H1 (cell line): ENCODE data around the gene RALGDS. TPM values are rescaled to one million over a fixed set of nuclear protein-coding genes. Genes with fewer than 3 reads are reported as not detected.

Experiments used
- CTCF ChIA-PET: fragments of 300-600 bp; sonication (Branson Sonifier 250); formaldehyde crosslinking; loops from one replicate; lab custom pipeline; 2021; ENCODE audit not compliant: partially characterized antibody; lab: Charles Lee
- POLR2A ChIA-PET: fragments of 300-600 bp; sonication (Branson Sonifier 250); formaldehyde crosslinking; loops from one replicate; lab custom pipeline; 2021; ENCODE audit warnings: inconsistent platforms; ENCODE audit not compliant: partially characterized antibody; lab: Charles Lee
- DNase-seq, 2 experiments: peaks; one replicate each; pipeline versions ENCODE4 v3.0.0 to v3.0.0-alpha.2; 2010 to 2022; ENCODE audit warnings: low spot score in 2 of 2, low read depth in 1 of 2, mixed read lengths in 1 of 2
- FAIRE-seq: peaks from 2 replicates; lab custom pipeline; 2011; peaks lifted over from hg19 to GRCh38; lab: Jason Lieb, UNC
- H2AFZ ChIP-seq: 2 replicates; pipeline ENCODE4 v1.8.1; 2012; ENCODE audit warnings: low read length, inconsistent platforms
- H2AK5ac ChIP-seq: 2 replicates; pipeline ENCODE4 v1.6.1; 2013; ENCODE audit warnings: low read depth, low read length
- H2BK120ac ChIP-seq: replicated peaks from 2 replicates; pipeline ENCODE3; 2013; ENCODE audit warnings: low read depth, low read length, inconsistent platforms
- H2BK12ac ChIP-seq: 2 replicates; pipeline ENCODE4 v1.6.1; 2013; ENCODE audit warnings: low read depth, low read length
- H2BK15ac ChIP-seq: 2 replicates; pipeline ENCODE4 v1.6.1; 2013; ENCODE audit warnings: low read length
- H2BK20ac ChIP-seq: 2 replicates; pipeline ENCODE4 v1.6.1; 2013; ENCODE audit warnings: low read length
- H2BK5ac ChIP-seq: 2 replicates; pipeline ENCODE4 v1.6.1; 2013; ENCODE audit warnings: low read depth, low read length
- H3K14ac ChIP-seq: 2 replicates; pipeline ENCODE4 v1.6.1; 2013; ENCODE audit warnings: inconsistent platforms; ENCODE audit not compliant: insufficient read length
- H3K18ac ChIP-seq: 2 replicates; pipeline ENCODE4 v1.6.1; 2013; ENCODE audit warnings: low read length; ENCODE audit errors: extremely low read depth
- H3K23ac ChIP-seq: 2 replicates; pipeline ENCODE4 v1.6.1; 2013; ENCODE audit warnings: inconsistent platforms; ENCODE audit not compliant: insufficient read length
- H3K23me2 ChIP-seq: 2 replicates; pipeline ENCODE4 v1.6.1; 2013; ENCODE audit warnings: low read depth, low read length
- H3K27ac ChIP-seq: 2 replicates; pipeline ENCODE4 v1.6.1; 2011; ENCODE audit warnings: low read depth, low read length, inconsistent platforms
- H3K27me3 ChIP-seq, 4 experiments: replicated peaks in 1 of 4; 1 replicate in 1 of 4; 2 replicates in 3 of 4; pipeline versions ENCODE4 v1.6.1 to v1.8.1; 2011 to 2013; ENCODE audit warnings: low read length in 3 of 4, mild to moderate bottlenecking in 3 of 4, inconsistent platforms in 2 of 4, mixed read lengths in 2 of 4, moderate library complexity in 1 of 4; ENCODE audit not compliant: control insufficient read depth in 3 of 4, insufficient read depth in 3 of 4; ENCODE audit errors: extremely low read depth in 1 of 4
- H3K36me3 ChIP-seq, 4 experiments: 2 replicates each; pipeline versions ENCODE4 v1.6.1 to v1.8.1; 2011 to 2013; ENCODE audit warnings: mild to moderate bottlenecking in 4 of 4, low read length in 3 of 4, moderate library complexity in 2 of 4, control low read depth in 1 of 4, inconsistent platforms in 1 of 4; ENCODE audit not compliant: insufficient read depth in 4 of 4, control insufficient read depth in 2 of 4
- H3K4ac ChIP-seq: replicated peaks from 2 replicates; pipeline ENCODE3; 2013; ENCODE audit warnings: low read length, low read depth, mixed read lengths, inconsistent platforms; ENCODE audit not compliant: insufficient read length
- H3K4me1 ChIP-seq, 4 experiments: replicated peaks in 1 of 4; 1 replicate in 1 of 4; 2 replicates in 3 of 4; pipeline versions ENCODE4 v1.6.1 to v1.8.1; 2011 to 2013; ENCODE audit warnings: low read length in 3 of 4, inconsistent platforms in 2 of 4, mixed read lengths in 1 of 4; ENCODE audit not compliant: insufficient read depth in 4 of 4, control insufficient read depth in 3 of 4
- H3K4me2 ChIP-seq, 2 experiments: 2 replicates each; pipeline versions ENCODE4 v1.6.1 to v1.8.1; 2011 to 2013; ENCODE audit warnings: low read depth in 2 of 2, low read length in 2 of 2, control low read depth in 1 of 2, inconsistent platforms in 1 of 2, mild to moderate bottlenecking in 1 of 2; ENCODE audit not compliant: insufficient read depth in 1 of 2
- H3K4me3 ChIP-seq, 4 experiments: fragments of 200-600, 300-600 bp in 1 of 4; sonication (generic), shearing (Covaris generic), sonication (Bioruptor Twin) in 1 of 4; 2 replicates each; pipeline versions ENCODE4 v1.5.1 to v1.8.1; 2011 to 2016; ENCODE audit warnings: low read length in 4 of 4, low read depth in 3 of 4, control low read depth in 2 of 4, inconsistent platforms in 2 of 4, mild to moderate bottlenecking in 2 of 4, mixed read lengths in 1 of 4, moderate library complexity in 1 of 4; ENCODE audit not compliant: insufficient read depth in 2 of 4; ENCODE audit errors: extremely low read depth in 1 of 4
- H3K56ac ChIP-seq: replicated peaks from 2 replicates; pipeline ENCODE3; 2013; ENCODE audit warnings: low read depth, mild to moderate bottlenecking, mixed read lengths, low read length, inconsistent platforms; ENCODE audit not compliant: insufficient read length
- H3K79me1 ChIP-seq: 2 replicates; pipeline ENCODE4 v1.6.1; 2013; ENCODE audit warnings: low read depth, low read length, control low read depth
- H3K79me2 ChIP-seq, 2 experiments: 2 replicates each; pipeline versions ENCODE4 v1.6.1 to v1.8.1; 2012 to 2013; ENCODE audit warnings: low read length in 2 of 2, mild to moderate bottlenecking in 2 of 2, inconsistent platforms in 1 of 2; ENCODE audit not compliant: insufficient read depth in 2 of 2, control insufficient read depth in 1 of 2
- H3K9ac ChIP-seq, 4 experiments: replicated peaks in 1 of 4; 1 replicate in 1 of 4; 2 replicates in 3 of 4; pipeline versions ENCODE4 v1.6.1 to v1.8.1; 2011 to 2013; ENCODE audit warnings: low read depth in 3 of 4, low read length in 3 of 4, control low read depth in 2 of 4, mild to moderate bottlenecking in 2 of 4, moderate library complexity in 2 of 4, inconsistent platforms in 1 of 4; ENCODE audit errors: extremely low read depth in 1 of 4
- H3K9me3 ChIP-seq, 2 experiments: 2 replicates each; pipeline versions ENCODE4 v1.6.1 to v1.8.1; 2012 to 2013; ENCODE audit warnings: mild to moderate bottlenecking in 2 of 2, moderate library complexity in 2 of 2, control low read depth in 1 of 2, inconsistent platforms in 1 of 2, low read depth in 1 of 2, low read length in 1 of 2, mixed read lengths in 1 of 2; ENCODE audit not compliant: insufficient read depth in 2 of 2
- H4K20me1 ChIP-seq, 2 experiments: replicated peaks in 1 of 2; 2 replicates each; pipeline versions ENCODE3 to v1.8.1; 2011 to 2013; ENCODE audit warnings: inconsistent platforms in 2 of 2, low read length in 2 of 2, mild to moderate bottlenecking in 1 of 2; ENCODE audit not compliant: insufficient read depth in 2 of 2, control insufficient read depth in 1 of 2
- H4K5ac ChIP-seq: 2 replicates; pipeline ENCODE4 v1.6.1; 2013; ENCODE audit warnings: low read length, low read depth, mixed read lengths, inconsistent platforms; ENCODE audit not compliant: insufficient read length
- H4K8ac ChIP-seq: 2 replicates; pipeline ENCODE4 v1.8.0; 2013; ENCODE audit warnings: mild to moderate bottlenecking, moderate library complexity, low read length, inconsistent platforms; ENCODE audit not compliant: insufficient read depth; ENCODE audit errors: extremely low read depth
- H4K91ac ChIP-seq: replicated peaks from 2 replicates; pipeline ENCODE3; 2013; ENCODE audit warnings: low read length, mixed read lengths, inconsistent platforms; ENCODE audit not compliant: insufficient read length
- ASH2L ChIP-seq: fragments of 200-600, 300-600 bp; sonication (generic); IDR thresholded peaks from one replicate; pipeline ENCODE4 v1.7.1; 2017; ENCODE audit warnings: low read length
- CHD2 ChIP-seq: IDR thresholded peaks from 2 replicates; pipeline ENCODE4 v1.6.1; 2012; ENCODE audit warnings: low read length, improper control_type of control experiment
- CREB1 ChIP-seq: IDR thresholded peaks from 2 replicates; pipeline ENCODE4 v1.6.1; 2012; ENCODE audit warnings: inconsistent platforms
- JUND ChIP-seq: IDR thresholded peaks from 2 replicates; pipeline ENCODE4 v1.6.1; 2011; ENCODE audit warnings: mild to moderate bottlenecking, improper control_type of control experiment, low read length
- POU5F1 ChIP-seq: IDR thresholded peaks from 2 replicates; pipeline ENCODE4 v1.6.1; 2011; ENCODE audit warnings: low read depth, mild to moderate bottlenecking, low read length, moderate library complexity
- TAF7 ChIP-seq: optimal IDR thresholded peaks from 2 replicates; pipeline ENCODE3; 2011; ENCODE audit warnings: low read depth, mild to moderate bottlenecking, inconsistent platforms, low read length, moderate library complexity, borderline replicate concordance
- TBP ChIP-seq: IDR thresholded peaks from 2 replicates; pipeline ENCODE4 v1.6.1; 2011; ENCODE audit warnings: low read depth, low read length, improper control_type of control experiment
- WGBS, 2 experiments: shearing (Covaris generic) in 1 of 2; methylation state at CpG; one replicate each; pipeline versions ENCODE4 v1.1.6 to v1.1.7; 2013 to 2015; ENCODE audit warnings: low lambda C conversion rate in 2 of 2, mixed read lengths in 2 of 2, inconsistent platforms in 1 of 2, low coverage in 1 of 2, missing lambda C conversion rate in 1 of 2; ENCODE audit not compliant: insufficient replicate concordance in 2 of 2, insufficient coverage in 1 of 2, insufficient read length in 1 of 2; ENCODE audit errors: extremely low coverage in 1 of 2, missing lambda C conversion rate in 1 of 2; 5-methylcytosine and 5-hydroxymethylcytosine counted together
- polyA plus RNA-seq, 7 experiments: library from polyadenylated mRNA; depleted of rRNA in 3 of 7; stranded (reverse) in 5 of 7; unstranded in 2 of 7; fragments of >200 nt in 5 of 7; fragments of 200-250 nt in 2 of 7; gene quantifications; 1 replicate in 5 of 7; 2 replicates in 1 of 7; 4 replicates in 1 of 7; pipeline versions ENCODE4 v1.2.1 to v1.2.3, GENCODE V29; 2011 to 2013; ENCODE audit warnings: missing spikeins in 2 of 7, mixed read lengths in 2 of 7
- total RNA-seq: library from RNA; stranded (reverse); fragmentation: NEBNext Ultra II Directional; extraction: Animal tissue kit (Norgen Biotek cat#: 25700); gene quantifications from 2 replicates; pipeline ENCODE4 v1.2.1, GENCODE V29; 2021

Gene RALGDS
- total and polyA plus RNA-seq, 2 of the 8 experiments (the other 6 are each of a cell fraction or from before 2014, with no cell fraction given), result 14.5 to 25.5 TPM

- Histone ChIP-seq H3K36me3 (peaks cover 18 to 51% (median 44%) of the 10 kb centered on the region in 4 experiments; a peak in 7 of 8 replicates), H3K79me1 (peaks cover 2% of the 10 kb centered on the region; the same call in 1 of the 2 replicates), H2BK12ac (no peak overlapping the region), H2AFZ (no peak overlapping the region), H3K27ac (no peak overlapping the region), H4K20me1 (peaks cover 0 to 16% of the 10 kb centered on the region in 2 experiments), H2BK5ac (no peak overlapping the region), H2BK120ac (no peak overlapping the region), H2BK20ac (no peak overlapping the region), H3K9ac (no peak overlapping the region), H2BK15ac (no peak overlapping the region), H3K4me3 (no peak overlapping the region), H4K5ac (no peak overlapping the region), H3K4ac (no peak overlapping the region), H3K4me2 (no peak overlapping the region), H3K27me3 (no peaks in the 10 kb centered on the region), H3K79me2 (no peaks in the 10 kb centered on the region), H3K14ac (no peak overlapping the region), H4K91ac (no peak overlapping the region), H3K4me1 (no peaks in the 10 kb centered on the region), H4K8ac (peak overlapping the region; percentile 65; the same call in 1 of the 2 replicates), H3K23ac (no peak overlapping the region), H3K56ac (no peak overlapping the region), H3K9me3 (no peaks in the 10 kb centered on the region), H3K23me2 (no peaks in the 10 kb centered on the region), H3K18ac (no peak overlapping the region), H2AK5ac (no peak overlapping the region)
- DNase-seq (no peak), FAIRE-seq (no peak)
- CTCF ChIA-PET, result interaction anchor here (1.1 to 1.3 kb wide), 4 partner anchors 12 to 97 kb away, joined by 3 to 6 read pairs (median 4); no protein-coding TSS in a partner anchor
- 94% methylated on average over 16 of the region's 20 CpGs; no CpG with 5 or more reads in 1 of the 2 experiments for WGBS, 2 experiments
- no peak for TF ChIP-seq TAF7
- TF ChIP-seq JUND, result no peak
- no peak for TF ChIP-seq TBP
- no peak for TF ChIP-seq CHD2
- no peak for TF ChIP-seq POU5F1
- TF ChIP-seq CREB1, result no peak
- no peak for TF ChIP-seq ASH2L
- POLR2A ChIA-PET, result interaction anchor here (1.3 to 1.8 kb wide), 2 partner anchors 15 to 21 kb away, joined by 3 to 5 read pairs; partner anchors contain the start of gene GTF3C5
Observed at GRCh38 chr9:133051281-133051900, 69.6 kb downstream of the RALGDS start.
